Panc1 (cell line): ENCODE measurements around the gene GAS2. TPM values are rescaled to one million over a fixed set of nuclear protein-coding genes. Genes with fewer than 3 reads are reported as not detected.

Experiments
- ATAC-seq: fragments of 200-7000 bp; cut with Tn5 transposase; 2 replicates; pipeline ENCODE4 v1.9.1; 2020; ENCODE audit warnings: mild to moderate bottlenecking, moderate library complexity
- BruUV-seq: library from RNA; stranded (reverse); fragments of 400-500 nt; replicated peaks from 2 replicates; lab custom pipeline; 2021; lab: Mats Ljungman, UMichigan
- CTCF ChIA-PET: fragments of 300-600 bp; sonication (Branson Sonifier 250); formaldehyde crosslinking; loops from one replicate; lab custom pipeline; 2022; ENCODE audit warnings: antibody characterized with exemption; lab: Charles Lee
- POLR2A ChIA-PET: fragments of 300-600 bp; sonication (Branson Sonifier 250); formaldehyde crosslinking; loops from one replicate; lab custom pipeline; 2022; ENCODE audit warnings: antibody characterized with exemption; lab: Charles Lee
- DNase-seq: peaks from one replicate; pipeline ENCODE4 v3.0.0-alpha.2; 2010; ENCODE audit warnings: low read depth, low spot score
- H3K27ac ChIP-seq: 2 replicates; pipeline ENCODE4 v1.5.1; 2011; ENCODE audit warnings: mild to moderate bottlenecking, low read length, inconsistent platforms
- H3K27me3 ChIP-seq: fragments of 200-500 bp; sonication (Bioruptor generic); 2 replicates; pipeline ENCODE4 v1.6.0; 2014; ENCODE audit warnings: low read length, inconsistent platforms; ENCODE audit not compliant: control insufficient read depth, insufficient read depth
- H3K36me3 ChIP-seq: fragments of 200-500 bp; sonication (Bioruptor generic); 2 replicates; pipeline ENCODE4 v1.5.1; 2014; ENCODE audit warnings: inconsistent platforms, mild to moderate bottlenecking, low read length, moderate library complexity; ENCODE audit not compliant: control insufficient read depth, insufficient read depth
- H3K4me1 ChIP-seq: 2 replicates; pipeline ENCODE4 v1.5.1; 2011; ENCODE audit warnings: inconsistent platforms, mild to moderate bottlenecking, low read length, moderate library complexity; ENCODE audit not compliant: control insufficient read depth, insufficient read depth
- H3K4me3 ChIP-seq, 2 experiments: 2 replicates each; pipeline ENCODE4 v1.5.1; 2011 to 2012; ENCODE audit warnings: low read depth in 2 of 2, low read length in 2 of 2, mild to moderate bottlenecking in 2 of 2, inconsistent platforms in 1 of 2, moderate library complexity in 1 of 2
- H3K9me3 ChIP-seq: fragments of 200-500 bp; sonication (Bioruptor generic); 2 replicates; pipeline ENCODE4 v1.5.1; 2014; ENCODE audit warnings: low read depth, mild to moderate bottlenecking, inconsistent platforms, low read length, moderate library complexity; ENCODE audit not compliant: control insufficient read depth, insufficient read depth
- POLR2AphosphoS5 ChIP-seq: IDR thresholded peaks from 2 replicates; pipeline ENCODE4 v1.6.1; 2012; ENCODE audit warnings: mild to moderate bottlenecking, low read depth, low read length, moderate library complexity
- REST ChIP-seq, 2 experiments: IDR thresholded peaks; 2 replicates each; pipeline ENCODE4 v1.6.1; 2011 to 2012; ENCODE audit warnings: low read depth in 2 of 2, control low read depth in 1 of 2, low read length in 1 of 2, mild to moderate bottlenecking in 1 of 2, moderate library complexity in 1 of 2; ENCODE audit not compliant: insufficient read depth in 1 of 2
- SIN3A ChIP-seq: IDR thresholded peaks from 2 replicates; pipeline ENCODE4 v1.6.1; 2012; ENCODE audit warnings: low read depth, mild to moderate bottlenecking, low read length, moderate library complexity, borderline replicate concordance; ENCODE audit not compliant: insufficient read depth
- TCF7L2 ChIP-seq: IDR thresholded peaks from 2 replicates; pipeline ENCODE4 v1.6.1; 2011; ENCODE audit warnings: mild to moderate bottlenecking, low read depth, low read length, inconsistent platforms
- in situ Hi-C: cut with HindIII; loops from 2 replicates; pipeline ENCODE4 v1.10.0; 2016; ENCODE audit warnings: low sequenced_read_pairs, low pct_unique_long_range_greater_than_20kb
- intact Hi-C: fragments of 100-400 bp; cut with micrococcal nuclease; formaldehyde crosslinking; loops from one replicate; pipeline ENCODE4 v1.10.0; 2022; ENCODE audit not compliant: unreplicated experiment
- total RNA-seq: library from RNA; stranded (reverse); gene quantifications from one replicate; pipeline ENCODE4 v1.2.1, GENCODE V29; 2021; ENCODE audit not compliant: unreplicated experiment
- TF ChIP-seq, protein P1 (sequence below): fragments of 450-650 bp; IDR thresholded peaks from 2 replicates; pipeline ENCODE4 v1.5.1; 2017; ENCODE audit warnings: mild to moderate bottlenecking

GAS2 gene
- total RNA-seq, 1 experiment from 2014 or later, result 0.87 TPM

- no peak for ATAC-seq
- BruUV-seq, result no TSS peak
- intact Hi-C loops, result no loop called here
- Histone ChIP-seq H3K36me3 (no peaks in the 10 kb centered on the region), H3K9me3 (no peaks in the 10 kb centered on the region), H3K27me3 (no peaks in the 10 kb centered on the region), H3K4me1 (no peaks in the 10 kb centered on the region), H3K4me3 (no peak overlapping the region), H3K27ac (no peak overlapping the region)
- ChIA-PET POLR2A (no interaction called here), CTCF (no interaction called here)
- TF ChIP-seq, protein P1, sequence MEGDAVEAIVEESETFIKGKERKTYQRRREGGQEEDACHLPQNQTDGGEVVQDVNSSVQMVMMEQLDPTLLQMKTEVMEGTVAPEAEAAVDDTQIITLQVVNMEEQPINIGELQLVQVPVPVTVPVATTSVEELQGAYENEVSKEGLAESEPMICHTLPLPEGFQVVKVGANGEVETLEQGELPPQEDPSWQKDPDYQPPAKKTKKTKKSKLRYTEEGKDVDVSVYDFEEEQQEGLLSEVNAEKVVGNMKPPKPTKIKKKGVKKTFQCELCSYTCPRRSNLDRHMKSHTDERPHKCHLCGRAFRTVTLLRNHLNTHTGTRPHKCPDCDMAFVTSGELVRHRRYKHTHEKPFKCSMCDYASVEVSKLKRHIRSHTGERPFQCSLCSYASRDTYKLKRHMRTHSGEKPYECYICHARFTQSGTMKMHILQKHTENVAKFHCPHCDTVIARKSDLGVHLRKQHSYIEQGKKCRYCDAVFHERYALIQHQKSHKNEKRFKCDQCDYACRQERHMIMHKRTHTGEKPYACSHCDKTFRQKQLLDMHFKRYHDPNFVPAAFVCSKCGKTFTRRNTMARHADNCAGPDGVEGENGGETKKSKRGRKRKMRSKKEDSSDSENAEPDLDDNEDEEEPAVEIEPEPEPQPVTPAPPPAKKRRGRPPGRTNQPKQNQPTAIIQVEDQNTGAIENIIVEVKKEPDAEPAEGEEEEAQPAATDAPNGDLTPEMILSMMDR, result no peak
- no peak for TF ChIP-seq REST (IDR thresholded peaks at IDR 0.05; ENCODE audit: insufficient read depth in 1 of 2, low read depth in 2 of 2, low read length in 1 of 2)
- no peak for TF ChIP-seq TCF7L2
- no peak for TF ChIP-seq POLR2AphosphoS5
- no peak for TF ChIP-seq SIN3A
- no peak for DNase-seq
- in situ Hi-C loops, result no loop called here
These were observed 37.2 kb downstream of the GAS2 start for GRCh38 chr11:22703591-22703990.

DNA sequence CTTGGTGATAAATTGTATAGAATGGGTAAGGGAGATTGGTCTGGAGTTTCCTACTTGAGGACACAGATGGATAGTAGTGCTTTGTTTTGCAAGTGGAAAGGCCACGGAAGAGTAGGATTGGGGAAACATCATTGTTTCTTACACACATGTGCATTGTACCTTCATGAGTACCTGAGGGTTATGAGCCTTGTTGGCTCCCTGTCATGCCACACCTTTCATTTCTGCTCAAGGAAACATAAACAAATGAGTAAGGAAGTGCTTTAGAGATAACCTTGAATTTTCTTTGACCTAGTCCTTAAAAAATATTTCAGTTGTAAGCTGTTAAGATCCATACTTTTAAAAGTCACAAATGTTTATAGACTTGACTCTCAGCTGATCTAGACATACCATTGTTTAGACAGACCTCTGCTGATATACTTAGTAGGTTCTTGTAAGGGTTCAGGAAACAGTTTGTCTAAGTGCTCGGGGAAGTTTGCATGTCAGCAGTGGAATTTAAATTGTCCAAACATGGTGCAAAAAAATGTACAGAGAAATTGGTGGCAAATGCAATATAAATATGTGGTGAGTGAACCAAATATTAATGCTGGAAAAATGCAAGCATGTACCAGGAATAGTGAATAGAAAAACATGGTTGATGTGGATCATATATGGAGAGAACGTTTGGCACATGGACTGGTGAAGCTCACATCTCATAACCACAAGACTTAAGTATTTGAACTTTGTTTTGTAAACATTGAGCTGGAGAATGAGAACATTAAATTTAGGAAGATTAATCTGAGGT lies 40.9 kb downstream of the GAS2 start:
- Histone ChIP-seq H3K9me3 (no peaks in the 10 kb centered on the region), H3K4me1 (no peaks in the 10 kb centered on the region), H3K27me3 (no peaks in the 10 kb centered on the region), H3K4me3 (no peak overlapping the region), H3K36me3 (no peaks in the 10 kb centered on the region), H3K27ac (no peak overlapping the region)
- ATAC-seq (no peak), DNase-seq (no peak)
- POLR2A ChIA-PET, result no interaction called here
- TF ChIP-seq POLR2AphosphoS5 (no peak), SIN3A (no peak), TCF7L2 (no peak), REST (IDR thresholded peaks at IDR 0.05; ENCODE audit: insufficient read depth in 1 of 2, low read depth in 2 of 2, low read length in 1 of 2) (no peak)
- TF ChIP-seq, protein P1, result no peak
- no TSS peak for BruUV-seq
- intact Hi-C loops (no loop called here), in situ Hi-C loops (no loop called here)
- CTCF ChIA-PET, result no interaction called here
